ENCODE results near the gene PRKAG1.
A peak's percentile ranks its signal among the peaks of the same experiment; 100 is the strongest.
"Not testable (repeated sequence)": the region's sequence is repeated elsewhere in the genome, so short reads cannot be mapped to it uniquely, and the experiment has no call there.

Gene PRKAG1

DNA sequence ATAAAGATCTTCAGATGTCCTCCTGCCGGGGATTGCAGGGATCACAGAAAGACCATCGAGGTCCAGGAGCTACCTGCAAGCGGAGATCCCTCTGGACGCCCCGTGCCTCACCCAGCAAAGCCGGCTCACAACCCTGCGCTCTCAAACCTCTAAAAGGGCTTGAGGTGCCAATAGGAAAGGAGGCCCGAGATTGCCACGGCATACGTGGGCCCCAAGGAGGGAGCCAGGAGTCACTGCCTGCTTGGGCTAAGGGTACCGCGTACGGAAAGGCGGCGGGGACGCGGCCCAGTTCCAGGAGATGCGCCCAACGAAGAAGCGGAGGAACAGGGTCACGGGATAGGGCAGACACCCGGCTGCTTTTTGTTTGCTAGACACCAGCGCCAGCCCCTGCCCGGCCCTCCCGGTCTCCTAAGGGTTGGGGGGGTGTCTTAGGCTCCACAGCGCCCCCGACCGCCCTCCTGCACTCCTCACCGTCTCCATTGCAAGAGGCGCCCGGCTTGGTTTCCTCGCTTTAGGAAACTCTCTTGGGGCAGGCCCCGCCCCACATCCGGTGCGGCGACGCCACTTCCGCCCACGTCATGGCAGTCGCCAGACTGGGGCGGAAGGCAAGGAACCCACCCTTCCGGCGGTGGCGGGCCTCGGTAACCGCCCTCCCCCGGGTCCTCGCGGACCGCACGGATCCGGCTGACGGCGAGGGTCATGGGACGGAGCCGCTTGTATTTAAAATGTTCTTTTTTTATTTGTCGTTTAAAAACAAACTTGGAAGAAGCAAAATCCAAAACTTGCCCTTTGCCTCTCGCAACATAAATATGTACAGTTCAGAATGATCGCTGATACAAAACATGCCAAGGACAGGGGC lies at the start of gene PRKAG1:
TSS of gene PRKAG1 (minus strand) at position 516 of the 859 bp plus-strand sequence. CDS start at position 480, 36 bp downstream.
- peak; percentile 92 for DNase-seq (ENCODE audit: low read depth, low spot score)

- DNase-seq (ENCODE audit: low read depth, low spot score), result no peak
Observed at GRCh38 chr12:49066120-49066519, 47.5 kb upstream of the PRKAG1 start.

GRCh38 chr12:49064767-49065152 lies 46.2 kb upstream of the PRKAG1 start:
- no peak for DNase-seq (ENCODE audit: low read depth, low spot score)

GRCh38 chr12:49061916-49062315 lies 43.3 kb upstream of the PRKAG1 start:
- not testable (repeated sequence) for DNase-seq (ENCODE audit: low read depth, low spot score)

GRCh38 chr12:49061157-49061650 lies 42.6 kb upstream of the PRKAG1 start:
- no peak for DNase-seq (ENCODE audit: low read depth, low spot score)

GRCh38 chr12:49060237-49061156 lies 41.9 kb upstream of the PRKAG1 start, which contains the start of gene KMT2D:
Gene KMT2D (minus strand): TSS chr12:49060794. CDS start chr12:49055324, 5,470 bp downstream.
- peak; percentile 86 for DNase-seq (ENCODE audit: low read depth, low spot score)

- DNase-seq (ENCODE audit: low read depth, low spot score), result no peak
Observed at GRCh38 chr12:49059299-49060171, 41.0 kb upstream of the PRKAG1 start.

DNA sequence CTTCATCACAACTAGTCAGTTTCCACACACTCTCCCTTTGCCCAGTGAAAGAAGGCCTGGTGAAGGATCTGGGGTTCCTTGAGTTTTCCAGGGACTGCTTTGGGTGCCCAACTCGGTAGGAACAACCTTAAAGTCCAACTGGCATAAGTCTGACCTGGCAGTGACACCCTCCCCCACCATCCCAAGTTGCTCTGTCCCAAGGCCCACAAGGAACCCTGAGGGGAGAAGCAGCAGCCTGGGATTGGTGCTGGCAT lies 40.4 kb upstream of the PRKAG1 start:
- DNase-seq (ENCODE audit: low read depth, low spot score), result no peak

DNA sequence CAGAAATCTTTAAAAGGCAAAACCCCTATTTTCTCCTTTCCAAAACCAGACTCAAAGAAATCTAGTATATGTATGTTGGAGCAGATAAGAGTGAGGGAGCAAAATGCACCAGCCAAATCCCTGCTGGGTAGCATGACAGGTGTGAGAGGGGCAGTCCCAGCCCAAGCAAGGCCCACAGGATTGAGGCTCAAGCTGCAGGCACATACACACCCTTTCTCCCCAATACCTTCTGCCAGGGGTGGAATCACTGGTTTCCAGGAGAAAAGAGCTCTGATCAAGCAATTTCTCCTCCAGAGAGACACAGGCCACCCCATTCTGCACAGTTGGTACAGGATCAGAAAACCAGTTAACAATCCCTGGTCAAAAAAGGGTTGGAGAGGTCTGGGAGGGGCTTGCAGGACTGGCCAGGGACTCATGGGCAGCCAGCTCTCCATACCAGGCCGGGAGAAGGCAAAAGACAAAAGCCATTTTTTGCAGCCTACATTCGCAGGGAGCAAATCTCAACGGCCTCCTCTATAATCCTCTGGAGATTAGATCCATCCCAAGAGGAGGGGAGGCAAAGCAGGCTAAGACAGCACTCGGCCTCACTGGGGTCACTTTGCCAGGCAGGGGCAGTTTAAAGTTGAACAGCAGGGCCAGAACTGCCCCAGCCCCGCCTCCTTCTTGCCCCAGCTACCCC lies 39.9 kb upstream of the PRKAG1 start:
- no peak for DNase-seq (ENCODE audit: low read depth, low spot score)

DNA sequence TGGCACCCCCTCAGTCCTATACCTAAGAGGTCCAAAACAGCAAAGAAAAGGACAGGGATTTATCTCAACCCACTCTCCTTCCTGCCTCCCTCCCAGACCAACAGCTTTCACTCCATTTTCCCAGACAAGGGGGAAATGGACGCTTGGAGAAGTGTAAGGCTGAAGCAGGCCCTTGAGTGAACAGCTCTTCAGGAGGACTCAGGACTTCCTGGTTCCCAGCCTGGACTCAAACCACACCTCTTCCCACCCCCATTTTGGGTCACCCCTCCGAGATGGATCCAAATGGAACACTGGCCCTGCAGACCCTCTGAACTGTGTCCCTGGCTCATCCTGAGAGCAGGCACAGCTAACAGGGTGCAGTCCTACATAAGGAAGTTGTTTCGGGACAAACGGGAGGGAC lies 39.3 kb upstream of the PRKAG1 start:
- no peak for DNase-seq (ENCODE audit: low read depth, low spot score)

- DNase-seq (ENCODE audit: low read depth, low spot score), result no peak
Observed at GRCh38 chr12:49055978-49056754, 37.6 kb upstream of the PRKAG1 start.

DNA sequence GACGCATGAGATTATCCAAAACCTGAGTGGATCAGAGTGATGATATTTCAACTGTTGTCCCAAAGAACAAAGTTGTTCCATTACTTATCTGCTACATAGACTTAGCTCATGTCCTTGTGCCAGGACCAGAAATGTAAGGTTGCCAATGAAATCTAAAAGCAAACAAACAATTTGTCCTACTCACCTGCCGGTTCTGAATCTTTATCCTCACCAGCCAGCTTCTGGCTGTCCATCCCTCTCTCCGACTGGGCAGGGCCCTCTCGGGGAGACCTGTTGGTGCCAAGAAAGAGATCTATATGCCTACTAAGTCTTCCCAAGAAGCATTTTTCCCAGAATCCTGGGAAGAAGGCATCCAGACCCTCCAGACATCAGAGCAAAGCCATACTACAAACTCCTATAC lies 36.5 kb upstream of the PRKAG1 start:
- no peak for DNase-seq (ENCODE audit: low read depth, low spot score)

DNA sequence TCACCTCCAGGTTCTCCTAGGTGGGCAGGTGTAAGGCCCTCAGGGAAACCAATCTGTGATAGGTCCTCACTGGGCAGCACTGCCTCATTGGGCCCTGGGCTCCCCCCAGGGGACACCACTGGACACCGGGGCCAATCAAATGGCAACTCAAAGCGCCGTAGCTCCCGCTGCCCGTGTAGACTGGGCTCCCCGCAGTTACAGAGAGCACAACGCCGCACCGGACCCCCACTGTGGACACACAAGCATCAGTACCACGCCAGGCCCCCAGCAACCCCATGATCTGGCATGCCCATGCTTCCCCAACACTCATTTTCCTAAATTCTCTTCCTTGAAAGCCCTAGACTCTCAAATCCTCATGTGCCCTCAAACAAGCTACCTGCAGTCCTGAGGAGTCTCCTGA lies 35.9 kb upstream of the PRKAG1 start:
- DNase-seq (ENCODE audit: low read depth, low spot score), result no peak

- no peak for DNase-seq (ENCODE audit: low read depth, low spot score)
Observed at GRCh38 chr12:49054096-49054495, 35.5 kb upstream of the PRKAG1 start.

- DNase-seq (ENCODE audit: low read depth, low spot score), result no peak
Observed at GRCh38 chr12:49052451-49053208, 34.1 kb upstream of the PRKAG1 start.

GRCh38 chr12:49051777-49052438 lies 33.3 kb upstream of the PRKAG1 start:
- no peak for DNase-seq (ENCODE audit: low read depth, low spot score)

GRCh38 chr12:49051373-49051764 lies 32.8 kb upstream of the PRKAG1 start:
- no peak for DNase-seq (ENCODE audit: low read depth, low spot score)

GRCh38 chr12:49050507-49051372 lies 32.2 kb upstream of the PRKAG1 start:
- DNase-seq (ENCODE audit: low read depth, low spot score), result no peak
